NCI-H2107 treated with DMSO at 0.1 percent for 48 hours (cell line): ENCODE results near the gene PLA2G4E.

Experiments
- DNase-seq: peaks from one replicate; lab custom pipeline; 2025; ENCODE audit not compliant: unreplicated experiment; lab: John Stamatoyannopoulos, UW

PLA2G4E gene

GRCh38 chr15:41979493-41980266 lies 41.2 kb downstream of the PLA2G4E start:
- DNase-seq = no peak

GRCh38 chr15:41978534-41978933 lies 42.3 kb downstream of the PLA2G4E start:
- no peak for DNase-seq

- DNase-seq = no peak
These were observed 43.0 kb downstream of the PLA2G4E start for GRCh38 chr15:41977757-41978383.

- DNase-seq = no peak
These were observed 45.2 kb downstream of the PLA2G4E start for GRCh38 chr15:41975669-41976068.

- DNase-seq = no peak
These were observed 46.8 kb downstream of the PLA2G4E start for GRCh38 chr15:41974041-41974440.

- peak; percentile 86 for DNase-seq
These were observed 48.3 kb downstream of the PLA2G4E start, which contains the start of gene EHD4 for GRCh38 chr15:41972253-41973242. Gene EHD4 (minus strand): TSS chr15:41972557. CDS start chr15:41972494, 63 bp downstream.

GRCh38 chr15:41971895-41972252 lies 49.0 kb downstream of the PLA2G4E start:
- DNase-seq = no peak

- DNase-seq = peak; percentile 49
These were observed 49.5 kb downstream of the PLA2G4E start for GRCh38 chr15:41971089-41971894.

- DNase-seq = no peak
These were observed 50.4 kb downstream of the PLA2G4E start for GRCh38 chr15:41970456-41970855.

GRCh38 chr15:41969851-41970431 lies 50.9 kb downstream of the PLA2G4E start:
- no peak for DNase-seq

- no peak for DNase-seq
These were observed 52.1 kb downstream of the PLA2G4E start for GRCh38 chr15:41968701-41969100.

- DNase-seq = no peak
These were observed 53.2 kb downstream of the PLA2G4E start for GRCh38 chr15:41967506-41968206.

- DNase-seq = no peak
These were observed 53.8 kb downstream of the PLA2G4E start for GRCh38 chr15:41966920-41967465.

GRCh38 chr15:41966414-41966812 lies 54.4 kb downstream of the PLA2G4E start:
- no peak for DNase-seq

GRCh38 chr15:41965441-41966413 lies 55.1 kb downstream of the PLA2G4E start:
- no peak for DNase-seq

GRCh38 chr15:41961595-41962202 lies 59.1 kb downstream of the PLA2G4E start:
- no peak for DNase-seq

- no peak for DNase-seq
These were observed 59.8 kb downstream of the PLA2G4E start for GRCh38 chr15:41961001-41961518.
